Adipose tissue (tissue), 3 donors: ENCODE data around the gene FAM117A. TPM values are rescaled to one million over a fixed set of nuclear protein-coding genes. Genes with fewer than 3 reads are reported as not detected.

Experiments used
- H3K27ac ChIP-seq: one replicate; pipeline ENCODE4 v1.5.1; 2013; ENCODE audit warnings: low read depth, low read length
- WGBS, 3 donors: extraction: QIAGEN DNeasy Blood & Tissue Kit; methylation state at CpG; one replicate each; pipeline ENCODE4 v1.1.7; 2013; 5-methylcytosine and 5-hydroxymethylcytosine counted together
- polyA plus RNA-seq, 3 donors: library from polyadenylated mRNA; stranded (reverse); fragments of 200-250 nt; gene quantifications; one replicate each; pipeline ENCODE4 v1.2.3, GENCODE V29; 2013
- donor health status: healthy with polysubstance abuse.
- donor health status: Bipolar disorder and iron deficiency.
- donor health status: healthy.

FAM117A gene
- polyA plus RNA-seq, 3 donors, result 5.6 to 10.7 (median 7.7) TPM

GRCh38 chr17:49667854-49668253 is 96.1 kb downstream of the FAM117A start:
- no peak overlapping the region for H3K27ac ChIP-seq
- WGBS, 3 donors, result 65 to 78% (median 66%) methylated on average over 2 of the region's 2 CpGs

GRCh38 chr17:49664706-49665211 is 99.2 kb downstream of the FAM117A start:
- H3K27ac ChIP-seq, result no peak overlapping the region
- WGBS, 3 donors, result 75 to 77% (median 75%) methylated on average over 3 of the region's 3 CpGs

Other genes starting within 250 kb of the FAM117A start
- gene NXPH3, start 188.3 kb downstream of the FAM117A start, polyA plus RNA-seq, result 1 to 10 TPM in 2 of 3 donors, under 1 TPM in 1; 0.26 to 6.1 (median 1.5) TPM
- gene SPOP, start 86.0 kb downstream of the FAM117A start, polyA plus RNA-seq, result 10 to 100 TPM; 23.1 to 36.8 (median 23.4) TPM
- 10 to 100 TPM; 20.2 to 38.5 (median 21.7) TPM for gene SLC35B1, start 56.2 kb downstream of the FAM117A start, polyA plus RNA-seq
- gene KAT7, start 24.6 kb upstream of the FAM117A start, polyA plus RNA-seq, result 10 to 100 TPM in 1 of 3 donors, 1 to 10 TPM in 2; 7.2 to 10.3 (median 8.1) TPM
- not detected for gene TAC4, start 83.9 kb upstream of the FAM117A start, polyA plus RNA-seq
- under 1 TPM; 0.22 to 0.61 (median 0.26) TPM for gene DLX4, start 205.1 kb upstream of the FAM117A start, polyA plus RNA-seq
- gene DLX3, start 231.1 kb upstream of the FAM117A start, polyA plus RNA-seq, result under 1 TPM; 0.10 to 0.79 (median 0.17) TPM